SK-N-MC (cell line): ENCODE results near the gene FANCI.

ENCODE experiments used
- EZH2 ChIP-seq: fragments of 200-600 bp; sonication (generic); IDR thresholded peaks from one replicate; pipeline ENCODE4 v1.6.1; 2017; ENCODE audit warnings: antibody characterized with exemption
- POLR2AphosphoS5 ChIP-seq: IDR thresholded peaks from 2 replicates; pipeline ENCODE4 v1.6.1; 2012; ENCODE audit warnings: mild to moderate bottlenecking, low read depth, low read length, borderline replicate concordance

DNA sequence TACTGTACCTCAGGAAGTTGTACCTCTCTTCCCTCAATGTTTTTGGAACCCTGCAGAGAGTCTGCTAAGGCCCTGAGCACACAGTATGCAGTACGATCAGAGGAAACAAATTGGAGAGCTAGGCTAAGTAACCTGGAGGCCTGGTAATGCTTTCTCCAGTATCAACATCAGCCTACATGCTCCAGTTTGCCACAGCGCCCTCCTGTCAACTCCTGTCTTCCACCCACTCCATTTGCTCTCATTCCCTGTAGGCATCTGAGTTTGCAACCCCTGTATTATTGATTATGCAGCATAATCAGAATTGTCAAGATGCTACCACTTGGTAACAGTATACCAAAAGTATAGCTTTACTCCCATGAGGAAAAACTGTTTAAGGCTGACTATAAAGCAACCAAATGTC lies 76.4 kb downstream of the FANCI start:
- TF ChIP-seq EZH2 = no peak
- TF ChIP-seq POLR2AphosphoS5 = no peak
